Measurements from ENCODE around the gene CHL1.

The CHL1 gene

GRCh38 chr3:196311-197148 is at the start of gene CHL1:
CHL1 (plus strand) TSS chr3:196763; CDS start chr3:319777, 123,014 bp downstream.
- no peak for DNase-seq

GRCh38 chr3:151614-152189 is 44.9 kb upstream of the CHL1 start:
- DNase-seq = no peak

- no peak for DNase-seq
Observed at GRCh38 chr3:159974-160373, 36.6 kb upstream of the CHL1 start.

GRCh38 chr3:166071-166470 is 30.5 kb upstream of the CHL1 start:
- DNase-seq = no peak

GRCh38 chr3:166799-167198 is 29.8 kb upstream of the CHL1 start:
- no peak for DNase-seq

GRCh38 chr3:173886-174285 is 22.7 kb upstream of the CHL1 start:
- DNase-seq = no peak

- no peak for DNase-seq
Observed at GRCh38 chr3:184976-185375, 11.6 kb upstream of the CHL1 start.

GRCh38 chr3:192215-192929 is 4.2 kb upstream of the CHL1 start:
- DNase-seq = no peak

- DNase-seq = no peak
Observed at GRCh38 chr3:194001-194400, 2.6 kb upstream of the CHL1 start.

- DNase-seq = no peak
Observed at GRCh38 chr3:194421-194820, 2.1 kb upstream of the CHL1 start.

GRCh38 chr3:195666-196065 is 897 bp upstream of the CHL1 start:
- DNase-seq = no peak

GRCh38 chr3:197149-197827 is 725 bp downstream of the CHL1 start:
- no peak for DNase-seq

- DNase-seq = no peak
Observed at GRCh38 chr3:197828-198491, 1.4 kb downstream of the CHL1 start.

- DNase-seq = no peak
Observed at GRCh38 chr3:199835-200234, 3.3 kb downstream of the CHL1 start.

GRCh38 chr3:200758-201325 is 4.3 kb downstream of the CHL1 start:
- no peak for DNase-seq

- DNase-seq = no peak
Observed at GRCh38 chr3:204102-204501, 7.5 kb downstream of the CHL1 start.

GRCh38 chr3:207973-208372 is 11.4 kb downstream of the CHL1 start:
- no peak for DNase-seq

- no peak for DNase-seq
Observed at GRCh38 chr3:210669-211068, 14.1 kb downstream of the CHL1 start.

GRCh38 chr3:212432-212831 is 15.9 kb downstream of the CHL1 start:
- DNase-seq = no peak

GRCh38 chr3:217099-217813 is 20.7 kb downstream of the CHL1 start:
- no peak for DNase-seq

GRCh38 chr3:217948-218347 is 21.4 kb downstream of the CHL1 start:
- no peak for DNase-seq
